ENCODE results near the gene KRT39.

DNA sequence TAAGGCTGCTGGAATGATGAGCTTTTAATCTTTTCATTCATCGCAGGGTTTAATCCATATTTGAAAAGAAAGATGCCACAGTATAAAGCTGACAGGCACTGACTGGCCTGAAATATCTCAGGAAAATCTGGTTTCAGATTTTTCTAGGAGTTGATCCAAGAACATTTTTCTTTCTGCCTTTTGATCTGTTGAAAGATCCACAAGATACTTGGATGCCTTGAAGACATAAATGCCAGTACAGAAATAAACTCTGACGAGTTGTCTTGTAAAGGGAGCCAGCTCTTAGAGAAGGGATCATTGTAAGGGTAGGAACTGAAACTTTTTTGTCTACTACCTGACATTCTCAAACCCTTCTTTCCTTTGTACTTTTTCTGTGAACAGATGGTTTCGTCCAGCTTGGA lies 56.3 kb downstream of the KRT39 start:
- no peak for TF ChIP-seq POLR2A (IDR thresholded peaks at IDR 0.05; ENCODE audit: low read length)
- TF ChIP-seq GATA1 (IDR thresholded peaks at IDR 0.05; ENCODE audit: low read depth, low read length): no peak
